LNCAP (cell line): Measurements from ENCODE around the gene NOL4L.

Experiments used
- TF ChIP-seq, protein P1 (sequence below): fragments of 450-650 bp; IDR thresholded peaks from 2 replicates; pipeline ENCODE4 v1.5.1; 2017; ENCODE audit warnings: mild to moderate bottlenecking

The NOL4L gene

DNA sequence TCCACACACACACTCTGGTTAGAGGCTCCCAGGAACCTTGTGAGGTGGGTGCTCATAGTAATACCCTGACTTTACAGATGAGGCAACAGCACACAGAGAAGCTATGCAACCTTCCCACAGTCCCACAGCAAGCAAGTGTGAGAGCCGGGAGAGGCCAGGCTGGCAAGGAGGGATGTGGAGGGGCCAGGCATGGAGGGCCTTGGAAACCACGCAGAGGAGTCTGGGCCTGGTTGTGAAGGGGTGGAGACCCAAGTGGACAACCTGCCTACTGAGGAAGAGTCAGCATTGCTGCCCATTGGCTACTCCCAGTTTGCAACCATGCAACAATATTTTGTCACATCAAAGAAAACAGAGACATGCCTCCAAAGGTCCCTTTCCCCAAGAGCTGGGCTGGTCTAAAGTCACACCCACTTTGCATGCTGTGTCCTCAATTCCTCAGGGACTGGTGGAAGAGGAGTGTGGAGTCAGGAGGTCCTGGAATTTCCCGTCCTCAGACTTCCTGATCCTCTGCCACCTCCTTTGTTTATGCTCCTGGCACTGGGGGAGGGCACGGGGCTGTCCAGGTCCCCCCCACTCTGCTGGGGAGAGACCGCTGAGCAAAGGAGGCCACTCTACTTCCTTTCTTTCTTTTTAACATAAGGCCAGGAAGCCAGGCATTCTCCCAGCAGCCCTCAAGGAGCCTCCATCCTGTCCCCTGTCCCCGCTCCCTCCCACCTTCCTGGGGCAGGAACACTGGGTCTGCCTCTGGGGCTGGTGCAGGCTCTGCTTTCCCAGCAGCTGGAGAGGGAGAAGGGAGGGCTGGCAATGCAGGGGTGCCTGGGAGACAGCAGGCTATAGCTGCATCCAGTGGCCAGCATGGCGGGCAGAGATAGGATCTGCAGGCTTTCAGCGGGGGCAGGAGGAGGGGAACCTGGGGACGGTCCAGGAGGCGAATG lies 68.3 kb downstream of the NOL4L start:
- TF ChIP-seq, protein P1, sequence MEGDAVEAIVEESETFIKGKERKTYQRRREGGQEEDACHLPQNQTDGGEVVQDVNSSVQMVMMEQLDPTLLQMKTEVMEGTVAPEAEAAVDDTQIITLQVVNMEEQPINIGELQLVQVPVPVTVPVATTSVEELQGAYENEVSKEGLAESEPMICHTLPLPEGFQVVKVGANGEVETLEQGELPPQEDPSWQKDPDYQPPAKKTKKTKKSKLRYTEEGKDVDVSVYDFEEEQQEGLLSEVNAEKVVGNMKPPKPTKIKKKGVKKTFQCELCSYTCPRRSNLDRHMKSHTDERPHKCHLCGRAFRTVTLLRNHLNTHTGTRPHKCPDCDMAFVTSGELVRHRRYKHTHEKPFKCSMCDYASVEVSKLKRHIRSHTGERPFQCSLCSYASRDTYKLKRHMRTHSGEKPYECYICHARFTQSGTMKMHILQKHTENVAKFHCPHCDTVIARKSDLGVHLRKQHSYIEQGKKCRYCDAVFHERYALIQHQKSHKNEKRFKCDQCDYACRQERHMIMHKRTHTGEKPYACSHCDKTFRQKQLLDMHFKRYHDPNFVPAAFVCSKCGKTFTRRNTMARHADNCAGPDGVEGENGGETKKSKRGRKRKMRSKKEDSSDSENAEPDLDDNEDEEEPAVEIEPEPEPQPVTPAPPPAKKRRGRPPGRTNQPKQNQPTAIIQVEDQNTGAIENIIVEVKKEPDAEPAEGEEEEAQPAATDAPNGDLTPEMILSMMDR: no peak

DNA sequence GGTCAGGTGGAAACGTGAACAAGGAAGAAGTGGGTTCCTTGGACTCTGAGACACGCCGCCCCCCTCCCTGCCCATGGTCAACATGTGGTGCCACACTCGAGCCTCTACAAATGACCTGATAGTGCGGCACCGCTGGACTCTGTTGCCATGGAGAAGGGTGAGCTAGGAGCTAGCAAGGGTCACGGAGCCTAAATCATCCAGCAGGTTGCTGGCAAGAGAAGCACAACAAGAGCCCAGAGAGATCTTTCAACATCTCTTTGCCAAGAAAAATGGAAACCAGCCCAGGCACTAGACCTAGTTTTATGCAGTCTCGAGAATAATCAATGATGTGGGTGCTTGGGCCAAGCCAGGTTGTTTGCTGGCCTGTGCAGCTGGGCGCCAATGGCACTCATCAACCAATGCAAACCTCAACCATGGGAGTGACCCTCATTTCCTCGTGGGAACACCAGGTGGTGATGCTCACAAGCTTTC lies 69.5 kb downstream of the NOL4L start:
- TF ChIP-seq, protein P1: no peak

DNA sequence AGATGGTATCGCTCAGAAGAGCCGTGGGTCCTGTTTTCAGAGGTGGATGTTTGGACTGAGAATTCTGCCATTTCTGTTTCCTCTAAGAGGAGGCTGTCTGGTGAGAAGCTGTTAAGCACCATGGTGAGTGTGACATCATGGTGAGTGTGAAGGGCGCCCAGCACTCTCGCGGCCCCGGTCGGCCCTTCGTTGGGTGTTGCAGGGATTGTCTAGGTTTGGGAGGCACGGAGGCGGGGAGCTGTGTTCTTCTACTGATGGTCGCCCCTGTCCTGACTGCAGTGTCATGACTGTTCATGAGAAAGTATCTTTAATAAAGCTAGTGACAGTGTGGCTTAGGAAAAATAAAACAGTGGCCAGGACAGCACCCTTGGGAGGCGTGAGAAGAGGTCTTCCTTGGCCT lies 70.4 kb downstream of the NOL4L start:
- TF ChIP-seq, protein P1: no peak

DNA sequence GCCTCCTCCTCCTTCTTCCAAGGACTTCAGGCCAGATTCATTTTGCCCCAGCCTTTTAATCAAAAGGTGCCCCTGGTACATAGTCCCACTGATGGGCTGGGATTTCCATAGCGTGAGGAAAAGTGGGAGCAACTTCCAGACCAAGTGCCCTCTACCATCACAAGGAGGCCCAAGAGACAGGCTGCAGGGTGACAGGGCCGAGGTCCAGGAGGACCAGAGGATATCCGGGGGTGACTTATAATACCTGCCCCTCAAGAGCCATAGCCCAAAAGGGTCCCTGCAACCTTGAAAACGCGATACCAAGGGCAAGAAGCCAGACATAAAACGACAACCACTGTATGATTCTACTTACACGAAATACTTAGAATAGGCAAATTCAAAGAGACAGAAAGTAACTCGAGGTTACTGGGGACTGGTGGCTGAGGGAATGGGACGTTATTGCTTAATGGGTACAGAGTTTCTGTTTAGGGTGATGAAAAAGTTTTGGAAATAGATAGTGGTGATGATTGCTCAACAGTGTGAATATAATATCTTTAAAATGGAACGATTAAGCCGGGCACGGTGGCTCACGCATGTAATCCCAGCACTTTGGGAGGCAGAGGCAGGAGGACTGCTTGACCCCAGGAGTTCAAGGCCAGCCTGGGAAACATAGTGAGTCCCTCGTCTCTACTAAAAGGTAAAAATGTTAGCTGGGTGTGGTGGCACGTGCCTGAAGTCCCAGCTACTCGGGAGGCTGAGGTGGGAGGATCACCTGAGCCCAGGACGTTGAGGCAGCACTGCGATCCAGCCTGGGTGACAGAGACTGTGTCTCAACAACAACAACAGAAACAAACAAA lies 71.9 kb downstream of the NOL4L start:
- TF ChIP-seq, protein P1: no peak

DNA sequence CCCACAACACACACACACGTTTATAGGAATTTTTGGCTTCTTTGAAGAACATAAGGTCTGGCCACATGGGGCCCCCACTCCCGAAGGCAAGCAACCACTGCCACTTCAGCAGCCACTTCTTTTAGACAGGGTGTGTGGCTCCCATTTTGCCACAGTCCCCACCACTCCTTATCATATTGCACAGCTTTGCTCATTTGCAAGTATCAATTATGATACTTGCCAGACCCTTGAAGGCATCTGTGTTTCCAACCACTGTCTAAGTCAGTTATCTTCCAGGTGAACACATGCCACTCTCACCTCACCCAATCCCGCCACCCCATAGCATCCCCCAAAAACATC lies 73.1 kb downstream of the NOL4L start:
- TF ChIP-seq, protein P1: no peak

DNA sequence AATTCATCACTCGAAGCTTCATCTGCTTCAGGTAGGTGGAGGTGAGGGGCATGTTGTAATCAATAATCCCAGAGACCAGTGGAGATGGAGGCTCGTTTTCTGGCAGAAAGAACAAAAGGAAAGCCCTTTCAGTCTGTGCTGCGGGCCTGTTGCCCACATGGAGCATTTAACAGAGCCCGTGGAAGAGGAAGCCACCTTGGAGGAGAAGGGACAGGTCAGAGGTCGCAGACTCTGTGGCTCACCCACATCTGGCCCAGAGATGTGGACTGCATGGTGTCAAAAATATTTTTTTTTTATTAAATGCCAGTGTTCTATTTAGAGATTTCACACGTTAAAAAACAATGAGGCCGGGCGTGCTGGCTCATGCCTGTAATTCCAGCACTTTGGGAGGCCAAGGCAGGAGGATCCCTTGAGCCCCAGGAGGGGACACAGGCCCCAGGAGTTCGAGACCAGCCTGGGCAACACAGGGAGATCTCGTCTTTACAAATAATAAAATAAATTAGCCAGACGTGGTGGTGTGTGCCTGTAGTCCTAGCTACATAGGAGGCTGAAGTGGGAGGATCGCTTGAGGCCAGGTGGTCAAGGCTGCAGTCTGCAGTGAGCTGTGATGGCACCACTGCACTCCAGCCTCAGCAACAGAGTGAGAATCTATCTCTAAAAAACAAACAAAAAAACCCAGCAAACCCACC lies 73.6 kb downstream of the NOL4L start:
- TF ChIP-seq, protein P1: no peak

DNA sequence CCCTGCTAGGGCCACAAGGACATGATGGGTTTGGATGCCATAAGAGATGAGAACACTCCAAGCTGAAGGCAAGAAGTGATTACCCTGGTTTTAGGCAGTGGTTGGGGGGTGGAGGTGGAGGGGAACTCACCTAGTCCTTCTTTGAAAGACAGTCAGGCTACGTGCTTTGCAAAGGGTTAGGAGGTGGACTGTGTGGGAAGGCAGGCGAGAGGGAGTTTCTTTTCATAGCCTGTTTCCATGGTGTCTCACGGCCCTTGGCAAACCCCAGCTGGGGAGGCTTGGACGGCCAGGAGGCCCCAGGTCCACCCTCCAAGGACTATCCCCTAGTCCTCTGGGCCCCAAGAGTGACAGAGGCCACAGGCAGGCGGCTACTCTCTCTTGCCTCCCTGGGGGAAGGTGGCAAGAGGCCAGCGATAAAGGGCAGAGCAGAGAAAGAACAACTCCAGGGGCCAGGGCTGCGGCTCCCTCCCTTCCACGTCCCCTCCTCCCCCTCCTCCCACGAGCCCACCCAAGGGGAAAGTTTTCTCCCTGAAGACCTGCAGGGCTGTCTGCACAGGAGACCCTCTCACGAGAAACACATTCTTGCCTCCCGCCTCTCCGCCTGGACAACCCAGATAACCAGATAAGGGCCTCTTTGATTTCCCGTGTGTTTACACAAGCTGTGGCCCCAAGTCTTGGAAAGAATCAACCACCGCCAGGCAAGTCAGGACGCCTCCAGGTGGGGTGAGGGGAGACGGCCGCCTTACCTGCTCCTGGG lies 74.4 kb downstream of the NOL4L start:
- TF ChIP-seq, protein P1: no peak
